GM19023 (cell line): ENCODE measurements around the gene FILIP1L.
"Not testable (repeated sequence)": the region's sequence is repeated elsewhere in the genome, so short reads cannot be mapped to it uniquely, and the experiment has no call there.

Source experiments
- ATAC-seq: cut with Tn5 transposase; IDR thresholded peaks from one replicate; pipeline ENCODE4 v1.9.1; 2021; ENCODE audit warnings: mild to moderate bottlenecking, moderate library complexity; ENCODE audit not compliant: unreplicated experiment

FILIP1L gene

GRCh38 chr3:100075851-100076730 lies 38.2 kb downstream of the FILIP1L start:
- no peak for ATAC-seq

GRCh38 chr3:100075196-100075595 lies 39.1 kb downstream of the FILIP1L start:
- no peak for ATAC-seq

DNA sequence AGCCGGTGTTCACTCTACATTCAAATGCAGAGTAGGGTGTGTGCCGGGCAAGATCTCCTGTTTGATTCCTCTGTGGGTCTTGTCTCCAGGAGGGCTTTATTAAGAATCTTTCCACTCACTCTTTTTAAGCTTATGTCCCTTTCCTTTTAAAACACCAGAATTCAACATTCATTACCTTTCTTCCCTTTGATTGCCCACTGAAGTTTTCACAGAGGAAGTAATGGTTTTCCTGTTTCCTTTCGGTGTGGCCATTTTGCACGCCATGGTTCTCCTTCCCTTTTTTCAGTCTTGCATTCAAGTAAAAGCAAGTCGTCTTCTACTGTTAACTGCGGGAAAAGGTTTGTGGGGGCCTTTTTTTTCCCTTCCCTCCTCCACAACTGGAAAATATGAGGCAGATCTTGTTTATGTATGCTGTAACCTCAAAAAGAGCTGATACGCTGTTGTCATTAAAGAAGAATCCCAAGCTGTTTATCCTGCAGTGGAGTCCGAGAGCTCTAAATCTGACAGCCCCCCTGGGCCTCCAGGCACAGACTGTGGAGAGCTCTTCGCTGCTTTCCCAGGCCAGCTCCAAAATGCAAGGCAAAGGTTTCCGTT lies 40.5 kb downstream of the FILIP1L start:
- no peak for ATAC-seq

- no peak for ATAC-seq
Measured at GRCh38 chr3:100073049-100073713, 41.1 kb downstream of the FILIP1L start.

- ATAC-seq, result no peak
Measured at GRCh38 chr3:100072326-100073048, 41.8 kb downstream of the FILIP1L start.

GRCh38 chr3:100069472-100069871 lies 44.8 kb downstream of the FILIP1L start:
- no peak for ATAC-seq

DNA sequence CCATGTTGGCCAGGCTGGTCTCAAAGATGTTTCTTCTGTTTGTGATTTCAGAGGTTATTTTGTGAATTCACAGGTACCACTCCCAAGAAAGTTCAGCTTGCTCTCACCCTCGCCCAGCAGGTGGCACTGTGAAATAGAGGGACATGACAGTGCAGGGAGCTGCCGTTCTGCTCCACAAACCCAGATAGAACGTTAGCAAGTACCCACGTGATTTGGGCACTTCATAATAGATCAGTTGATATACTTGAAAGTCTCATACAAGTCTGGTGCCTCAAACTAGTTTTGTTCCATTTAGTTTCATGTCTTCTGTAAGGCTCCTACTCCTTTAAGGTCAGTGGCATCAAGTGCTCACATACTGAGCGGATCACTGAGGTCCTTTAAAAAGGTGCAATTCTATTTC lies 45.5 kb downstream of the FILIP1L start:
- peak; percentile 65 for ATAC-seq

- no peak for ATAC-seq
Measured at GRCh38 chr3:100067589-100067988, 46.7 kb downstream of the FILIP1L start.

DNA sequence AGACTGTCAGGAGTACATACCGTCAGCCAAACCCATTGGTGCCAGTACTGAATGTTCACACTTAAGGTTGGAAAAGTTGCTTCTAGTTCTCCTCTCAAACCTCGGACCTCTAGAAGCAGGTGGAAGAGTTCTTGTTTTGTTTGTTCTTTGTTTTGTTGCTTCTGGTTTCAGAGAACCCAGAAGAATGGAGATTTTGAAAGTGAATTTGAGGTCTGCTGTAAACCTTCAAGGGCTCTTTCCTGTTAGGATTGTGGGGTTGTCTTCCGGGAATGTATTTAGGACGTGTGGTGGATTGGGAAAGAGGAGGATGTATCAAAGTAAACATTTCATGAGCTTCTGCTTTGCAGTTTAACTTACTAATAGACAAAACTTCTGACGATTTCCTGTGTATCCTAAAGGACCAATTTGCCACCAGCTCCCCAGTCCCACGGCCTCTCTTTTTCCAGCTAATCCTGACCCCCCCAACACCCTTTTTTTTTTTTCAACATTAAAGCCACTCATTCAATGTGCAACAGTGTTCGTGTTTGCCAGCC lies 50.3 kb downstream of the FILIP1L start:
- no peak for ATAC-seq

GRCh38 chr3:100062665-100063064 lies 51.6 kb downstream of the FILIP1L start:
- no peak for ATAC-seq

- ATAC-seq, result no peak
Measured at GRCh38 chr3:100060685-100061484, 53.4 kb downstream of the FILIP1L start.

DNA sequence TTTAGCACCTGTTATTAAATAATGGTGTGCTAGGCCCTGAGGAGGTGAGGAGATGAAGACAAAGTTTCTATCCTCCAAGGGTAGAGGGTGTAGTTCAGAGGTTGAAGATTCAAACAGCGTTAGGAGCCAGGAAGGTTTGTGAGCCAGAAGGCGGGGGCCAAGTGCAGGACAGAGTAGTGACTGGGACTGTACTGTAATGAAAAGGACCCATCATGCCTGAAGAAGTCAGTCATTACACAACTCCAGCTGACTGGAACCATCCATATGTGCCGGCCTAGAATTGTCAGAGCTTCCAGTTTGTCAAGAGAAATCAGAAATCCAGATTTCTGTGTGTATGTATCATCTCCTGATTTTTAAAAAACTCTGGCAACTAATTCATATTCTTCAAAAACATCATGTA lies 54.8 kb downstream of the FILIP1L start:
- ATAC-seq, result no peak

DNA sequence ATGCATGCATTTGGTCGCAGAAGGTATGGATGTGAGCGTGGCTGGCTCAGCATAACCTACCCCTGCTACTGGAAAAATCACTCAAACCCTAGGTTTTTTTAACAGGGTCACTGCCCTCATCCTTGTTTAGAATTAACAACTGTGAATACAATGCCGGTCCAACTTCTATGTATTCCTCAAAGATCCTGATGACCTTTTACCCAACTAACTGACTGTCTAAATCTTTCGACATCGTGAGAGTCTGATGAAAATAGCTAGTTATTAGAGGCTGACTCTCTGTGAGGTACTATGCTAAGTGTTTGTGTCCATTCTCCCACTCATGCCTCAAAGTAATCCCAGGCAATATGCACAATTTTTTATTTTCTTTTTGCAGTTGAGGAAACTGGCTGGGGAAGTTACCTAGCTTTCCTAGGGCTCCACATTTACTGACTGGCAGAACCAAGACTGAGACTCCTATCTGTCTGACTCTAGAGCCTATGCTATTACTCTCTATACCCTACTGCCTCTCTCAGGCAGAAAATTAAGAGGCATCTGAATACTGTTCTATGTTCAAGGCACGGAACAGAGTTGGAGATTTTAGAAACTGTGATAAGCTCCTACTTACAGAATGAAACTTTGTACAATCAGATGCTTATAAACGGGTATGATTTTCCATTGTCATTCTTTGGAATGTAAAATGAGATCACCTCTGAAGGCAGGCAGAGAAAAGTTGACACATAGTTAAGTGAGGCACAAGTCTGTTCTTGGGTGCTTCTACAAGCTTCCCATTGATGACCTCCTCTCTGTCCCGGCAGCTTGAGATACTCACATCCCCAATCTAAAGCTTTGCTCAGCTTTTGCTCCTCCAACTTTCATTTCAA lies 56.4 kb downstream of the FILIP1L start:
- no peak for ATAC-seq

DNA sequence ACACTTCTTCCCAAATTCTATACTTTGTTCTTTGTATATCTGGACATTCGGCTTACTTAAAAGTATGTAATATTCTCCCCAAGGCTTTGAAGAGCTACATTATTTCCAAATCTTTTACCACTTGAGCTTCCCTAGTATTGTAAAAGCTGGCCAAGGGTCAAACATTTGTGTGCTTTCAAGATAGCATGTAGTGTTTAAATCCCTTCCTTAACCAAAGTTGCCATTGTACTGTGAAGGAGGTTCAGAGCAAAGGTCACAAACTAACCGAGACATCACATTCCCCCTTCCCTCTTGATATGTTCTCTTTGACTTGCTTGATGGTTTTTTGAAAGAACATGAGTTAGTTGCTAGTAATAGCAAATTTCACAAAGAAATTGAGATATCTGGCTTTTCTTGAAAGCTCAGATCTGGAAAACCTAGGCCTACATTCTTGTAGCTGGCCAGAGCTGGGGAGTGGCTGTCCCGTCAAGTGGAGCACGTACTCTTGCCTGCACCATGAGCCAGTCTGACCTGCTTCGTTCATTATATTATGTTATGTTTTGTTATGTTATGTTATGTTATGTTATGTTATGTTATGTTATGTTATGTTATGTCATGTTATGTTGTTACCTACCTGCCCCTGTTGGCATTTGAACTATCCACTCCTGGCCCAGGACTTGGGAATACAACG lies 60.2 kb downstream of the FILIP1L start:
- ATAC-seq, result no peak

DNA sequence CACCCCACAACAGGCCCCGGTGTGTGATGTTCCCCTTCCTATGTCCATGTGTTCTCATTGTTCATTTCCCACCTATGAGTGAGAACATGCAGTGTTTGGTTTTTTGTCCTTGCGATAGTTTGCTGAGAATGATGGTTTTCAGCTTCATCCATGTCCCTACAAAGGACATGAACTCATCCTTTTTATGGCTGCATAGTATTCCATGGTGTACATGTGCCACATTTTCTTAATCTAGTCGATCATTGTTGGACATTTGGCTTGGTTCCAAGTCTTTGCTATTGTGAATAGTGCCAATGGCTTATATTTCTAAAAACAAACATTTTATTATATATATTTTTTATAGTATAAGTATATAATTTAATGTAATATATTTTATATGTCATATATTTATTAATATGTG lies 62.8 kb downstream of the FILIP1L start:
- ATAC-seq, result not testable (repeated sequence)

DNA sequence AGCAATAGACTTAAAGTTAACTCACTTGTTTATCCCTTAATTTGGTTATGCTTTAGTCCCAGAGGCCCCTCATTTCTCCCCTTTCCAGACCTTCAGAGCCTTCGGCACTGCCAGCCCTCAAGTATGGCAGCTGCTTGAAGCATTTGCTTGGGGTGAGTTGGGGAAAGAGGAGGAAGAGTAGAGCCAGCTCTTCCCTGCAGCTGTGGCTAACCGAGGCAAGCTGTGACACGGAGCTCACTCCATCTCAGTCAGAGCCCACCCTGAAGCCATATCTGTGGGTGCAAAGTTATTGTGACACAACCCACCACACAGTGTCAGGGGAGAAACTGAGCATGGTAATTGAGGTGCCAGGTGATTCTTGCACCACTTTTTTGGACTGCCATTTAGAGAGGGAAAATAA lies 66.1 kb downstream of the FILIP1L start:
- ATAC-seq, result no peak

- ATAC-seq, result peak; percentile 80
Measured at GRCh38 chr3:100047455-100048141, 66.7 kb downstream of the FILIP1L start.

DNA sequence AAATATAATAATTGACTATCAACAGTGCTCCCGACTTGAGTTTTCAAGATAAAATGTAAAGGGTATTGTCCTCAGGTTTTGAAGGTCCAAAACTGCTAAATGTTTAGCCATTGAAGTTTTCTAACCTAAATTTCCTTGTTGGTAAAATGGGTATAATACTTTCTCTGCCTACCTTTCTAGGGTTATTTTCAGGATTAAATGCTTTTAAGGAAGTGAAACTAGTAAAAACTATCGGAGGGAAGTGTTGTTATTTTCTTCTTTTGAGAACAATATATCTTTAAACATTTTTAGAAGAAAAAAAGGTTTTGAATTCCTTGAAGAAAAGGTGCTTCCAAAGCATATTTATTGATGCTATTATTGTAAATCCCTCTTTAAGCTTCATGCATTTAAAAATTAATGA lies 67.3 kb downstream of the FILIP1L start:
- no peak for ATAC-seq
